ENCODE results near the gene ATG9B. TPM values are rescaled to one million over a fixed set of nuclear protein-coding genes. Genes with fewer than 3 reads are reported as not detected.
"Not testable (repeated sequence)": the region's sequence is repeated elsewhere in the genome, so short reads cannot be mapped to it uniquely, and the experiment has no call there.

The ATG9B gene
- total and polyA plus RNA-seq, 3 experiments from 2014 or later, result 3.8 to 15.4 (median 4.2) TPM

DNA sequence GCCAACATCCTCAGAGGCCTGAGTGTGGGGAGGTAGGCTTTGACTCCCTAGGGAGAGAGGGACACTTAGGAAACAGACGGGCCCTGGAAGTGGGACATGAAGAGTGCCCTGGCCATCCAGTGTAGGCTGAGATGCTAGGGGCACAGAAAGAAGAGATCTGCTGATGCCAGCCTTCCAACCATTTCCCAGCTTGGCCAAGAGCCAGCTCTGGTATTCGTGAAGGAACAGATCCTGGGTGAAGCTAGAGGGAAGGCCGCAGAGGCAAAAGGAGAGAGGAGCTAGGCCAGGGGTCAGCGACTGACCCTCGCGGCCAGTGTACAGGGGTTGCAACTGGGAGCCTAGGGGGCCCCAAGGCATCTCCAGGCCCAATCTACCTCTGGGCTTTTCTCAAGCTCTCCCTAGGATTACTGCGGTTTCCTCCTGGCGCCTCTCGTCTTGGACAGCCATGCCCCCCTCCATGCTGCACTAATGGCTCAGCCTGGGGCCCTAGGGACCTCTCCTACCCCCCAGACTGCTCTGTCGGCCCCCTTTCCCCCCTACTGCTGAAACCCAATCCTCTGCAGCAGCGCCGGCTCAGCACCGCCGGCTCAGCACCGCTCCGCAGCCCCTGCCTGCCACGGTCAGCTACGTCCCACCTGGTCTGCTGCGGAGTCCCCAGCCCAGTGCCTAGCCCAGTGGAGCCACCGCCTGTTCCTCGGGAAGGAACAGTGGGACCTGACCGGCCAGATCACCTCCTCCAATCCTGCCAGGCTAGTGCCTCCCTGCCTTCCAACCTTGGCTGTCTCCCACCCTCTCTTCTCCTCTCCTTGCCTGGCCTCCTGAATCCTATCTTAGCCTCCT is 23.9 kb upstream of the ATG9B start, which contains the start of gene ASIC3:
TSS of gene ASIC3 (plus strand) at position 556 of the 840 bp plus-strand sequence. CDS start 355 bp downstream, outside the sequence.
- Mint-ChIP-seq H3K27me3 (peaks cover 4 to 7% of the 10 kb centered on the region in 2 donors), H3K4me1 (peaks cover 2 to 10% (median 4%) of the 10 kb centered on the region in 3 donors), H3K9me3 (no peaks in the 10 kb centered on the region), H3K27ac (peak within 1 kb of the TSS in 2 of 8 donors; percentile 24 to 52), H3K36me3 (peaks cover 0 to 14% (median 1%) of the 10 kb centered on the region in 3 donors), H3K4me3 (no peak within 1 kb of the TSS)
- ChIA-PET CTCF (interaction anchor here (0.9 kb wide), 1 partner anchor 76 kb away, joined by 3 read pairs; no protein-coding TSS in a partner anchor), POLR2A (no interaction called here)
- Histone ChIP-seq H3K27me3 (ENCODE audit: insufficient read depth, low read length, poor library complexity, severe bottlenecking) (no peaks in the 10 kb centered on the region), H3K36me3 (ENCODE audit: insufficient read depth, low read length) (peaks cover 3% of the 10 kb centered on the region), H3K27ac (ENCODE audit: low read depth, low read length) (no peak within 1 kb of the TSS), H3K4me3 (ENCODE audit: low read length) (no peak within 1 kb of the TSS), H3K4me1 (ENCODE audit: insufficient read depth, low read length) (peaks cover 2% of the 10 kb centered on the region), H3K9me3 (ENCODE audit: low read length) (no peaks in the 10 kb centered on the region)
- DNase-seq, result no peak

DNA sequence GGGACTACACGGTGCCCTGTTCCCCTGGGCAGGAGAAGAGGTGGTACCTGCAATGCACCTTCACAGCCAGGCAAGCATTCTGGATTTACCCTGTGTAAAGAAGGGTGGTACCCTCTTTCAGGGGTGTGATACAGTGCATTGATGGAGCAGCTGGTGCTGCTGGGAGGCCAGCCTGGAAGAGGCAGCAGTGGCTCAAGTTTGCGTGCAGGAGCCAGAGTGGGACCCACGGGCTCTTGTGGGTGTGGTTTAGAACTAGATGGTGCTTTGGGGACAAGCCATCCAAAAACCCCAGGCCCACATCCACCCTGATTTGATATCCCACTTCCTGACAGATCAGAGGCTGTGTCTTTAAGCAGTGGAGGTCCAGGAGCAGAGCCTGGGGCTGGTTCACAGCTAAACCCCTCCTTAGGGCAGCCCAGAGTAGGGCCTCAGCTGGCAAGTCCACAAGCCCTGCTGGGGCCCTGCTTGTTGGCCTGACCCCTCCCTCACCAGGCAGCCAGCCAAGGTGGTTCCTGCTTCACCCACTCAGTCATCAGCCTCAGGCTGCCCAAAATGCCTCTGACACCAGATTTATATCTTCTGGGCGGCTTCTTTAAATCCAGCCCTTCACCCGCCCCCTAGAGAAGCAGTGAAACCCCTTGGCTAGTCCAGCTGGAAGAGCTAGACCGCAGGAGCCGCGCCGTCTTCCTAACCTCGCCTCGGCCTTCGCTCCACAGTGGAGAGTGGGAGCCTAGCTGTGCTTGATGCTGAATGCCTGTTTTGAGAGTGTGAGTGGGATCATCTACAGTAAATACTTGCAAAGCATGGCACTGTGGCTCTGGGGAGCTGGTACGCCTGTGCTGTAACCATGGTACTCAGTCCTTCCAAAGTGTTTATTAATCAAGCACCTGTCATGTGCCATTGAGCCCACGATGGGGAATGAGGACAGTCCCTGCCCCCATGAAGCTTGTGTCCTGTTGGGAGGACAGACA is 22.6 kb upstream of the ATG9B start:
- peaks cover 0 to 4% (median 0%) of the 10 kb centered on the region in 3 donors for H3K4me1 Mint-ChIP-seq
- CTCF ChIA-PET, result interaction anchor here (1.3 kb wide), 1 partner anchor 29 kb away, joined by 6 read pairs; no protein-coding TSS in a partner anchor
- POLR2A ChIA-PET, result no interaction called here

DNA sequence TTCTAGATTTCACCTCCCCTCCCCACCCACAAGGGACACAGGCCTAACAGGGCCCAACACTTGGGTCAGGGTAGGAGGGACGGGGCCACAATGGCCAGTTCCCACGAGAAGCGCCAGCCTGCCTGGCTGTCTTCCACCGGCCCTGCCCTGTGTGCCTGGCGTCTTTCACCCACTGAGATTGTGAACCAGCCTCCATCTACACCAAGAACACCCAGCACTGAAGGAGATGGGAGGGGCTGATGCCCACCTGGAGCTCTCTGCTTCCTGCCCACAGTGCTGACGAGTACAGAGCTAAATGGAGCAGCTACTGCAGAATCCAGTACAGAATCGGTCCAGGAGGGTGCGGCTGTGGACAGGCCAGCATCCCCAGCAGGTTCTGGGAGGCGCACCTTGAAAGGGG is 21.7 kb upstream of the ATG9B start:
- Histone ChIP-seq H3K4me3 (ENCODE audit: low read length) (no peak overlapping the region), H3K9me3 (ENCODE audit: low read length) (no peaks in the 10 kb centered on the region), H3K36me3 (ENCODE audit: insufficient read depth, low read length) (peaks cover 3% of the 10 kb centered on the region), H3K4me1 (ENCODE audit: insufficient read depth, low read length) (no peaks in the 10 kb centered on the region), H3K27me3 (ENCODE audit: insufficient read depth, low read length, poor library complexity, severe bottlenecking) (no peaks in the 10 kb centered on the region), H3K27ac (ENCODE audit: low read depth, low read length) (no peak overlapping the region)
- ChIA-PET CTCF (interaction anchor here (1.1 to 1.3 kb wide), 2 partner anchors 18 to 28 kb away, joined by 3 to 6 read pairs; partner anchors contain the start of gene ABCB8), POLR2A (no interaction called here)
- Mint-ChIP-seq H3K27ac (peak overlapping the region in 1 of 8 donors; percentile 41), H3K27me3 (peaks cover 0 to 5% of the 10 kb centered on the region in 2 donors), H3K4me3 (no peak overlapping the region), H3K4me1 (no peaks in the 10 kb centered on the region), H3K36me3 (peaks cover 0 to 21% (median 2%) of the 10 kb centered on the region in 3 donors), H3K9me3 (no peaks in the 10 kb centered on the region)
- DNase-seq, result no peak

More for the DNA sequence above, 22.6 kb upstream of the ATG9B start:
- peaks cover 3% of the 10 kb centered on the region for H3K36me3 ChIP-seq (ENCODE audit: insufficient read depth, low read length)
- H3K9me3 ChIP-seq (ENCODE audit: low read length), result no peaks in the 10 kb centered on the region
- H3K4me1 ChIP-seq (ENCODE audit: insufficient read depth, low read length), result no peaks in the 10 kb centered on the region
- H3K4me3 Mint-ChIP-seq, result no peak overlapping the region
- peaks cover 0 to 5% of the 10 kb centered on the region in 2 donors for H3K27me3 Mint-ChIP-seq
- no peak for DNase-seq
- H3K9me3 Mint-ChIP-seq, result no peaks in the 10 kb centered on the region
- H3K4me3 ChIP-seq (ENCODE audit: low read length), result no peak overlapping the region
- H3K36me3 Mint-ChIP-seq, result peaks cover 0 to 18% (median 0%) of the 10 kb centered on the region in 3 donors
- H3K27me3 ChIP-seq (ENCODE audit: insufficient read depth, low read length, poor library complexity, severe bottlenecking), result no peaks in the 10 kb centered on the region
- H3K27ac ChIP-seq (ENCODE audit: low read depth, low read length), result no peak overlapping the region
- peak overlapping the region in 2 of 8 donors; percentile 14 to 81 for H3K27ac Mint-ChIP-seq

DNA sequence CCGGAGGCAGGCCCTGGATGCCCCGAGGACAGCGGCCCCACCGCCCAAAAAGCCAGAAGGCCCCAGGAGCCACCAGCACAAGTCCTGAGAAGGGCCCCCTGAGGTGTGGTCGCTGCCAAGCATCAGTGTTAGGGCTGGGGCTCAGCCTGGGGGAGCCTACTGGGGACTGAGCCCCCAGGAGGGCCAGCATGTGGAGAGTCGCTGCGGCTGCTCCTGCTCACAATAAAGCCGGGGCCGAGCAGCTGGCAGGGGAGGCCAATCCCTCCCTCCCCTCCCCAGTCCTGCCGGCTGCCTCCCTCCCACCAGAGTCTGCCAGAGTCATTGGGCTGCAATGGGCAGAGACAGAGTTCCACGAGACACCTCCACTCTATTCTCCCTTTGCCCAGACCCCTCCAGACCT is 21.0 kb upstream of the ATG9B start:
- Mint-ChIP-seq H3K4me3 (no peak overlapping the region), H3K36me3 (peaks cover 0 to 21% (median 2%) of the 10 kb centered on the region in 3 donors), H3K27ac (peak overlapping the region in 1 of 8 donors; percentile 33), H3K9me3 (no peaks in the 10 kb centered on the region), H3K4me1 (no peaks in the 10 kb centered on the region), H3K27me3 (peaks cover 0 to 4% of the 10 kb centered on the region in 2 donors)
- Histone ChIP-seq H3K4me3 (ENCODE audit: low read length) (no peak overlapping the region), H3K36me3 (ENCODE audit: insufficient read depth, low read length) (peaks cover 3% of the 10 kb centered on the region), H3K27me3 (ENCODE audit: insufficient read depth, low read length, poor library complexity, severe bottlenecking) (no peaks in the 10 kb centered on the region), H3K4me1 (ENCODE audit: insufficient read depth, low read length) (no peaks in the 10 kb centered on the region), H3K9me3 (ENCODE audit: low read length) (no peaks in the 10 kb centered on the region), H3K27ac (ENCODE audit: low read depth, low read length) (no peak overlapping the region)
- CTCF ChIA-PET, result interaction anchor here (1.1 to 1.3 kb wide), 2 partner anchors 17 to 27 kb away, joined by 3 to 6 read pairs; partner anchors contain the start of gene ABCB8
- POLR2A ChIA-PET, result no interaction called here
- DNase-seq, result no peak

DNA sequence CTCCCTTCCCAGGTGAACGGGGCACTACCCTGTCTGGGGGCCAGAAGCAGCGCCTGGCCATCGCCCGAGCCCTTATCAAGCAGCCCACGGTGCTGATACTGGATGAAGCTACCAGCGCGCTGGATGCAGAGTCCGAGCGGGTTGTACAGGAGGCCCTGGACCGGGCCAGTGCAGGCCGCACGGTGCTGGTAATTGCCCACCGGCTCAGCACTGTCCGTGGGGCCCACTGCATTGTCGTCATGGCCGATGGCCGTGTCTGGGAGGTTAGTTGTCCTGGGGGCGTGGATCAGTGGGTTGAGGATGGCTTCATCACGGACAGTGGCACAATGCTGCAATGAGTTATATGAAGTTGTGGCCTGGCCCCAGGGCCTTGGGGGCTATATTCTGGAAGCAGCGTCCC is 19.7 kb upstream of the ATG9B start:
- no peaks in the 10 kb centered on the region for H3K9me3 ChIP-seq (ENCODE audit: low read length)
- H3K27ac Mint-ChIP-seq, result no peak overlapping the region
- H3K4me1 Mint-ChIP-seq, result peaks cover 0 to 11% (median 7%) of the 10 kb centered on the region in 3 donors
- H3K36me3 Mint-ChIP-seq, result peaks cover 0 to 21% (median 2%) of the 10 kb centered on the region in 3 donors
- H3K27me3 ChIP-seq (ENCODE audit: insufficient read depth, low read length, poor library complexity, severe bottlenecking), result no peaks in the 10 kb centered on the region
- no peaks in the 10 kb centered on the region for H3K4me1 ChIP-seq (ENCODE audit: insufficient read depth, low read length)
- peaks cover 3% of the 10 kb centered on the region for H3K36me3 ChIP-seq (ENCODE audit: insufficient read depth, low read length)
- H3K27me3 Mint-ChIP-seq, result no peaks in the 10 kb centered on the region
- H3K9me3 Mint-ChIP-seq, result no peaks in the 10 kb centered on the region
- no peak overlapping the region for H3K27ac ChIP-seq (ENCODE audit: low read depth, low read length)
- H3K4me3 ChIP-seq (ENCODE audit: low read length), result no peak overlapping the region
- ChIA-PET POLR2A (no interaction called here), CTCF (no interaction called here)
- H3K4me3 Mint-ChIP-seq, result no peak overlapping the region
- no peak for DNase-seq

DNA sequence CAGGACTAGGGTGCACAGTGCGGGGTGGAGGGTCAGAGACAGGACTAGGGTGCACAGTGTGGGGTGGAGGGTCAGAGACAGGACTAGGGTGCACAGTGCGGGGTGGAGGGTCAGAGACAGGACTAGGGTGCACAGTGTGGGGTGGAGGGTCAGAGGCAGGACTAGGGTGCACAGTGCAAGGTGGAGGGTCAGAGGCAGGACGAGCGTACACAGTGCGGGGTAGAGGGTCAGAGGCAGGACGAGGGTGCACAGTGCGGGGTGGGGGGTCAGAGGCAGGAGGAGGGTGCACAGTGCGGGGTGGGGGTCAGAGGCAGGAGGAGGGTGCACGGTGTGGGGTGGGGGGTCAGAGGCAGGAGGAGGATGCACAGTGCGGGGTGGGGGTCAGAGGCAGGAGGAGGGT is 19.2 kb upstream of the ATG9B start:
- H3K27ac ChIP-seq (ENCODE audit: low read depth, low read length); DNase-seq; POLR2A ChIA-PET; H3K4me1 ChIP-seq (ENCODE audit: insufficient read depth, low read length); H3K9me3 ChIP-seq (ENCODE audit: low read length); CTCF ChIA-PET; H3K36me3 ChIP-seq (ENCODE audit: insufficient read depth, low read length); H3K9me3 Mint-ChIP-seq; H3K4me3 ChIP-seq (ENCODE audit: low read length); H3K4me3 Mint-ChIP-seq; H3K27ac Mint-ChIP-seq; H3K27me3 ChIP-seq (ENCODE audit: insufficient read depth, low read length, poor library complexity, severe bottlenecking); H3K27me3 Mint-ChIP-seq: not testable (repeated sequence)
- H3K4me1 Mint-ChIP-seq, result peaks cover 0 to 14% (median 7%) of the 10 kb centered on the region in 3 donors
- H3K36me3 Mint-ChIP-seq, result peaks cover 0 to 23% (median 2%) of the 10 kb centered on the region in 3 donors

DNA sequence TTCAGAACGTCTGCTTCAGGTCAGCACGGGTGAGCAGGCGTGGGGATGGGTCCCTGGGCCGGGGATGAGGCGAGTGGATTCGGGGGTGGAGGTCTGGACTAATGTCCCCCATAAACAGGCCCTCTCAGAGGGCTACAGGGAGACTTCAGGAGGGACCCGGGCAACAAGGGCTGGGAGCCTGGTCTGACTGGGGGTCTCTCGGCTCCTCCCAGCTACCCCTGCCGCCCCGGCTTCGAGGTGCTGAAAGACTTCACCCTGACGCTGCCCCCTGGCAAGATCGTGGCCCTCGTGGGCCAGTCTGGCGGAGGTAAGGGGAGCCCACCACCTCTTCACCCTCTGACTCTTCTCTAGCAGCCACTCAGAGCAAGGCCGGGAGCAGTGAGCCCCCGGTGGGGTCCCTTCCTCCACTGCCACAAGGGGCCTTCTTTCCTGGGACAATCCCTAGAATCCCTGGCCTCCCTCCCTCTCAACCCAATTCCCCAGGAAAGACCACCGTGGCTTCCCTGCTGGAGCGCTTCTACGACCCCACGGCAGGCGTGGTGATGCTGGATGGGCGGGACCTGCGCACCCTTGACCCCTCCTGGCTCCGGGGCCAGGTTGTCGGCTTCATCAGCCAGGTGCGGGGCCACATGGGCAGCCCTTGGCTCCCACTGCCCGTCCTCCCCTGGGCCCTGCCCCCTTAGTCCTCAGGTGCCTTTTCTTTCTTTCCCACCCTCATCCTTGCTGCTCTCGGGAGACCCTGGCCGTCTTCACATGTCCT is 16.5 kb upstream of the ATG9B start:
- ChIA-PET POLR2A (no interaction called here), CTCF (no interaction called here)
- no peak overlapping the region for H3K4me3 ChIP-seq (ENCODE audit: low read length)
- peaks cover 15% of the 10 kb centered on the region for H3K36me3 ChIP-seq (ENCODE audit: insufficient read depth, low read length)
- Mint-ChIP-seq H3K4me1 (peaks cover 0 to 14% (median 7%) of the 10 kb centered on the region in 3 donors), H3K9me3 (no peaks in the 10 kb centered on the region), H3K27ac (no peak overlapping the region), H3K36me3 (peaks cover 0 to 38% (median 2%) of the 10 kb centered on the region in 3 donors), H3K27me3 (no peaks in the 10 kb centered on the region), H3K4me3 (no peak overlapping the region)
- peak overlapping the region; percentile 24 for H3K27ac ChIP-seq (ENCODE audit: low read depth, low read length)
- no peak for DNase-seq
- no peaks in the 10 kb centered on the region for H3K9me3 ChIP-seq (ENCODE audit: low read length)
- no peaks in the 10 kb centered on the region for H3K4me1 ChIP-seq (ENCODE audit: insufficient read depth, low read length)
- no peaks in the 10 kb centered on the region for H3K27me3 ChIP-seq (ENCODE audit: insufficient read depth, low read length, poor library complexity, severe bottlenecking)
